SK-N-SH (cell line): ENCODE results near the gene TRIM28. TPM values are rescaled to one million over a fixed set of nuclear protein-coding genes. Genes with fewer than 3 reads are reported as not detected.

Experiments
- CTCF ChIA-PET: fragments of 300-600, 350-600 bp; formaldehyde crosslinking; extraction: SDS; loops from one replicate; lab custom pipeline; 2021; lab: Yijun Ruan, JAX
- POLR2A ChIA-PET: fragments of 350-600 bp; sonication (Branson Sonifier 250); formaldehyde crosslinking; extraction: SDS; loops from one replicate; lab custom pipeline; 2020; ENCODE audit warnings: antibody characterized with exemption, inconsistent platforms; lab: Yijun Ruan, JAX
- DNase-seq: peaks from one replicate; pipeline ENCODE4 v3.0.0; 2012
- H2AFZ ChIP-seq: fragments of 200-600 bp; sonication (generic); 2 replicates; pipeline ENCODE4 v1.8.1; 2016; ENCODE audit warnings: antibody characterized with exemption, mild to moderate bottlenecking, low read depth
- H3F3A ChIP-seq: fragments of 200-600 bp; sonication (generic); replicated peaks from 2 replicates; pipeline ENCODE3; 2016; ENCODE audit warnings: antibody characterized with exemption, mild to moderate bottlenecking; ENCODE audit not compliant: insufficient read depth
- H3K27ac ChIP-seq, 2 experiments: fragments of 200-500 bp in 1 of 2; fragments of 200-600 bp in 1 of 2; sonication (Bioruptor generic) in 1 of 2; sonication (generic), shearing (Covaris generic) in 1 of 2; 2 replicates each; pipeline versions ENCODE4 v1.5.1 to v1.6.1; 2014 to 2016; ENCODE audit warnings: low read depth in 2 of 2, inconsistent platforms in 1 of 2, low read length in 1 of 2, mild to moderate bottlenecking in 1 of 2, mixed read lengths in 1 of 2
- H3K27me3 ChIP-seq: fragments of 200-600 bp; sonication (generic), shearing (Covaris generic); 2 replicates; pipeline ENCODE4 v1.6.1; 2016; ENCODE audit warnings: mixed run types; ENCODE audit not compliant: insufficient read depth
- H3K36me3 ChIP-seq, 2 experiments: fragments of 200-500 bp in 1 of 2; fragments of 200-600 bp in 1 of 2; sonication (Bioruptor generic) in 1 of 2; sonication (generic) in 1 of 2; replicated peaks in 1 of 2; 2 replicates each; pipeline versions ENCODE3 to v1.5.1; 2014 to 2016; ENCODE audit warnings: low read length in 1 of 2, mild to moderate bottlenecking in 1 of 2; ENCODE audit not compliant: insufficient read depth in 2 of 2, control insufficient read depth in 1 of 2
- H3K4me1 ChIP-seq, 2 experiments: fragments of 200-500 bp in 1 of 2; fragments of 200-600 bp in 1 of 2; sonication (Bioruptor generic) in 1 of 2; sonication (generic), shearing (Covaris generic) in 1 of 2; 2 replicates each; pipeline versions ENCODE4 v1.5.1 to v1.6.1; 2014 to 2016; ENCODE audit warnings: low read depth in 1 of 2, low read length in 1 of 2, mixed run types in 1 of 2; ENCODE audit not compliant: insufficient read depth in 2 of 2, control insufficient read depth in 1 of 2
- H3K4me2 ChIP-seq: fragments of 200-600 bp; sonication (generic), shearing (Covaris generic); 2 replicates; pipeline ENCODE4 v1.6.1; 2017; ENCODE audit warnings: mixed run types
- H3K4me3 ChIP-seq, 2 experiments: fragments of 200-500 bp in 1 of 2; fragments of 200-600 bp in 1 of 2; sonication (Bioruptor generic) in 1 of 2; sonication (generic), shearing (Covaris generic) in 1 of 2; 2 replicates each; pipeline versions ENCODE4 v1.5.1 to v1.8.1; 2014 to 2016; ENCODE audit warnings: low read depth in 2 of 2, inconsistent platforms in 1 of 2, low read length in 1 of 2, mild to moderate bottlenecking in 1 of 2, mixed read lengths in 1 of 2, moderate library complexity in 1 of 2
- H3K79me2 ChIP-seq: fragments of 200-600 bp; sonication (generic); 2 replicates; pipeline ENCODE4 v1.8.1; 2017; ENCODE audit warnings: mild to moderate bottlenecking; ENCODE audit not compliant: insufficient read depth
- H3K9ac ChIP-seq: fragments of 200-600 bp; sonication (generic); 2 replicates; pipeline ENCODE4 v1.6.1; 2017; ENCODE audit warnings: mixed run types
- H3K9me2 ChIP-seq: fragments of 200-600 bp; sonication (generic); 2 replicates; pipeline ENCODE4 v1.6.1; 2017; ENCODE audit warnings: mixed run types
- H3K9me3 ChIP-seq: fragments of 200-600 bp; sonication (generic); 2 replicates; pipeline ENCODE4 v1.6.1; 2017; ENCODE audit warnings: mixed run types, mild to moderate bottlenecking, moderate library complexity
- H4K20me1 ChIP-seq: fragments of 200-600 bp; sonication (generic); 2 replicates; pipeline ENCODE4 v1.6.1; 2017; ENCODE audit warnings: mild to moderate bottlenecking, mixed run types; ENCODE audit not compliant: insufficient read depth
- CHD2 ChIP-seq: fragments of 150-350 bp; IDR thresholded peaks from 2 replicates; pipeline ENCODE4 v1.6.1; 2018; ENCODE audit warnings: low read length; ENCODE audit not compliant: partially characterized antibody
- EZH2phosphoT487 ChIP-seq: fragments of 200-600 bp; sonication (generic); IDR thresholded peaks from 2 replicates; pipeline ENCODE4 v1.6.1; 2017; ENCODE audit warnings: low read depth, mixed run types, mild to moderate bottlenecking, antibody characterized with exemption, moderate library complexity, borderline replicate concordance
- JUND ChIP-seq: IDR thresholded peaks from 2 replicates; pipeline ENCODE4 v1.4.0; 2012
- MAX ChIP-seq: IDR thresholded peaks from 2 replicates; pipeline ENCODE4 v1.4.0; 2012; ENCODE audit warnings: low read depth
- NRF1 ChIP-seq: IDR thresholded peaks from 2 replicates; pipeline ENCODE4 v1.6.1; 2012; ENCODE audit warnings: low read depth, mild to moderate bottlenecking, low read length
- RFX5 ChIP-seq: IDR thresholded peaks from 2 replicates; pipeline ENCODE4 v1.6.1; 2012; ENCODE audit warnings: mild to moderate bottlenecking, improper control_type of control experiment, low read length
- TAF1 ChIP-seq: IDR thresholded peaks from 2 replicates; pipeline ENCODE4 v1.6.1; 2012; ENCODE audit warnings: low read depth, mild to moderate bottlenecking, low read length, moderate library complexity, borderline replicate concordance
- YY1 ChIP-seq: IDR thresholded peaks from 2 replicates; pipeline ENCODE4 v1.4.0; 2012; ENCODE audit warnings: low read depth, mild to moderate bottlenecking
- WGBS: methylation state at CpG from one replicate; pipeline ENCODE4 v1.1.6; 2017; ENCODE audit warnings: low lambda C conversion rate; 5-methylcytosine and 5-hydroxymethylcytosine counted together
- polyA plus RNA-seq, 3 experiments: library from polyadenylated mRNA; depleted of rRNA; stranded (reverse); fragments of >200 nt; gene quantifications; 2 replicates each; pipeline ENCODE4 v1.2.3, GENCODE V29; 2012
- TF ChIP-seq, protein P1 (sequence below): IDR thresholded peaks from 2 replicates; pipeline ENCODE4 v1.4.0; 2012; ENCODE audit warnings: low read depth, borderline replicate concordance

Gene TRIM28
- polyA plus RNA-seq, 1 of the 3 experiments (the other 2 are of a cell fraction) = 594 TPM

DNA sequence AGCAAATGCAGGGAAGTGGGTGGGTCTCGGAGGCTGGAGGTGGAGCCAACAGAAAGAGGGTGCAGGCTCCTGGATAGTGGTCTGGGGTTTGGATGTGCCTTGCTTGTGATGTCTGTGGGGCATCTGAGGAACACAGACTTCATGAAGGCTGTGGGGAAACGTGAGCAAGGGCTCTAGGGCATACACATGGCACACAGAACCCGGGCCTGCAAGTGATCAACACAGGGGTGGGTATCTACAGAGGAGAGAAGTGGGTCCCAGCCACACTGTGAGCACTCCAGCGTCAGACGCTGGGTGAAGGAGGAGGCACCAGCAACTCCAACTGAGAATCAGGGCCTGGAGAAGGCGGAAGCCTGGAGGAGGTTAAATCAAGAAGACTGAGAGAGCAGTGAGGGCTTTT is 20.0 kb downstream of the TRIM28 start:
- no peak overlapping the region for H3K4me2 ChIP-seq
- peaks cover 5% of the 10 kb centered on the region; the same call in 1 of the 2 replicates for H3K79me2 ChIP-seq
- 53% methylated on average over 6 of the region's 6 CpGs for WGBS
- H3K36me3 ChIP-seq = peaks cover 9 to 15% of the 10 kb centered on the region in 2 experiments
- peak; percentile 65 for DNase-seq
- H2AFZ ChIP-seq = no peak overlapping the region
- CTCF ChIA-PET = interaction anchor here (0.8 kb wide), 1 partner anchor 45 kb away, joined by 3 read pairs; no protein-coding TSS in a partner anchor
- no peaks in the 10 kb centered on the region for H4K20me1 ChIP-seq
- POLR2A ChIA-PET = interaction anchor here (1.2 to 1.9 kb wide), 2 partner anchors 9 kb away, joined by 4 to 6 read pairs; partner anchors contain the start of genes CHMP2A and MZF1
- no peaks in the 10 kb centered on the region for H3K9me2 ChIP-seq
- TF ChIP-seq CHD2 (peak; percentile 22), RFX5 (no peak)
- no peak overlapping the region for H3K4me3 ChIP-seq
- peaks cover 24% of the 10 kb centered on the region for H3F3A ChIP-seq
- no peaks in the 10 kb centered on the region for H3K27me3 ChIP-seq
- H3K27ac ChIP-seq = peak overlapping the region in 1 of 2 experiments; percentile 78; a peak in 2 of 4 replicates
- H3K9me3 ChIP-seq = no peaks in the 10 kb centered on the region
- no peak overlapping the region for H3K9ac ChIP-seq
- H3K4me1 ChIP-seq = peaks cover 7 to 41% of the 10 kb centered on the region in 2 experiments; a peak in 3 of 4 replicates

DNA sequence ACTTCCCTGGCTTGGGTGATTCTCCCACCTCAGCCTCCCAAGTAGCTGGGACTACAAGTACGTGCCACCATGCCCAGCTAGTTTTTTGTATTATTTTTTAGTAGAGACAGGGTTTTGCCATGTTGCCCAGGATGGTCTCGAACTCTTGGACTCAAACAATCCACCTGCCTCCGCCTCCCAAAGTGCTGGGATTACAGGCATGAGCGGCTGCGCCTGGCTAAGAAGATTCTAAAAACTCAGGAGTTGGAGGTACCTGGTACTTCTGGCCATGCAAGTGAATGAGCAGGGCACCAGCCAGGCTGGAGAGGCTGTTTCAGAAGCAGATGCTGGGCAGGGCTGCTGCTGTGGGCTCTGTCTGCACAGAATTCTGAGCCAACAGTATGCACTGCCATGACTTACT is 23.1 kb downstream of the TRIM28 start:
- Histone ChIP-seq H3K36me3 (peaks cover 15 to 33% of the 10 kb centered on the region in 2 experiments), H3K9me2 (no peaks in the 10 kb centered on the region), H2AFZ (no peak overlapping the region), H3K9me3 (no peaks in the 10 kb centered on the region), H3K4me1 (peaks cover 2 to 28% of the 10 kb centered on the region in 2 experiments; a peak in 2 of 4 replicates), H3K27ac (no peak overlapping the region), H4K20me1 (no peaks in the 10 kb centered on the region), H3K4me2 (no peak overlapping the region)
- CTCF ChIA-PET = interaction anchor here (1.9 to 2.0 kb wide), 2 partner anchors 47 to 48 kb away, joined by 7 to 9 read pairs; partner anchors contain the start of gene ZBTB45
- TF ChIP-seq JUND (no peak), TAF1 (no peak), RFX5 (no peak), YY1 (no peak), MAX (no peak), EZH2phosphoT487 (no peak), NRF1 (no peak)
- TF ChIP-seq, protein P1, sequence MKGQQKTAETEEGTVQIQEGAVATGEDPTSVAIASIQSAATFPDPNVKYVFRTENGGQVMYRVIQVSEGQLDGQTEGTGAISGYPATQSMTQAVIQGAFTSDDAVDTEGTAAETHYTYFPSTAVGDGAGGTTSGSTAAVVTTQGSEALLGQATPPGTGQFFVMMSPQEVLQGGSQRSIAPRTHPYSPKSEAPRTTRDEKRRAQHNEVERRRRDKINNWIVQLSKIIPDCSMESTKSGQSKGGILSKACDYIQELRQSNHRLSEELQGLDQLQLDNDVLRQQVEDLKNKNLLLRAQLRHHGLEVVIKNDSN = no peak
- TF ChIP-seq, all 33 proteins: peak for 0
- H3K9ac ChIP-seq = no peak overlapping the region
- H3K27me3 ChIP-seq = no peaks in the 10 kb centered on the region
- 91% methylated on average over 5 of the region's 5 CpGs for WGBS
- DNase-seq = no peak
- peaks cover 13% of the 10 kb centered on the region for H3F3A ChIP-seq
- H3K79me2 ChIP-seq = peaks cover 9% of the 10 kb centered on the region; the same call in 1 of the 2 replicates
- POLR2A ChIA-PET = no interaction called here
- no peak overlapping the region for H3K4me3 ChIP-seq
